B cell (primary cell): Measurements from ENCODE around the gene RERE. TPM values are rescaled to one million over a fixed set of nuclear protein-coding genes. Genes with fewer than 3 reads are reported as not detected.

ENCODE experiments used
- ATAC-seq: fragments of 200-7000 bp; cut with Tn5 transposase; one replicate; pipeline ENCODE4 v1.10.0; 2021; ENCODE audit warnings: low read depth, mild to moderate bottlenecking, moderate number of reproducible peaks, moderate library complexity
- CTCF ChIA-PET: fragments of 350-600 bp; sonication (Branson Sonifier 250); formaldehyde crosslinking; loops from one replicate; lab custom pipeline; 2021; ENCODE audit warnings: antibody characterized with exemption, inconsistent platforms; lab: Charles Lee
- POLR2A ChIA-PET: fragments of 350-600 bp; sonication (Branson Sonifier 250); formaldehyde crosslinking; loops from one replicate; lab custom pipeline; 2021; ENCODE audit warnings: antibody characterized with exemption; lab: Charles Lee
- DNase-seq: peaks from one replicate; pipeline ENCODE4 v3.0.0; 2013
- H2AFZ ChIP-seq: 2 replicates; pipeline ENCODE4 v1.6.1; 2012; ENCODE audit warnings: mild to moderate bottlenecking, low read depth, low read length; ENCODE audit not compliant: insufficient read depth, poor library complexity, severe bottlenecking
- H3K27ac ChIP-seq, 2 donors: 1 replicate in 1 of 2; 2 replicates in 1 of 2; pipeline ENCODE4 v1.5.1; 2012 to 2013; ENCODE audit warnings: low read length in 2 of 2, mild to moderate bottlenecking in 2 of 2, moderate library complexity in 1 of 2
- H3K27me3 ChIP-seq, 4 experiments: fragments of 200-600 bp in 1 of 4; sonication (generic) in 1 of 4; replicated peaks in 1 of 4; 1 replicate in 2 of 4; 2 replicates in 2 of 4; pipeline versions ENCODE4 v1.6.1 to v1.7.0; 2013 to 2016; ENCODE audit warnings: low read length in 3 of 4, mild to moderate bottlenecking in 2 of 4, mixed read lengths in 1 of 4, moderate library complexity in 1 of 4; ENCODE audit not compliant: insufficient read depth in 4 of 4, control insufficient read depth in 3 of 4; ENCODE audit errors: control extremely low read depth in 1 of 4
- H3K36me3 ChIP-seq, 2 experiments: replicated peaks in 1 of 2; 1 replicate in 1 of 2; 2 replicates in 1 of 2; pipeline versions ENCODE4 v1.6.1 to v1.7.1; 2013; ENCODE audit warnings: low read length in 1 of 2; ENCODE audit not compliant: insufficient read depth in 2 of 2, control insufficient read depth in 1 of 2; ENCODE audit errors: control extremely low read depth in 1 of 2, extremely low read depth in 1 of 2
- H3K4me1 ChIP-seq, 2 donors: fragments of 200-600 bp in 1 of 2; sonication (generic) in 1 of 2; 1 replicate in 1 of 2; 2 replicates in 1 of 2; pipeline versions ENCODE4 v1.5.1 to v1.6.1; 2013 to 2017; ENCODE audit warnings: low read length in 2 of 2; ENCODE audit not compliant: control insufficient read depth in 2 of 2, insufficient read depth in 2 of 2
- H3K4me2 ChIP-seq: replicated peaks from 2 replicates; pipeline ENCODE3; 2012; ENCODE audit warnings: mild to moderate bottlenecking, low read depth, low read length; ENCODE audit not compliant: poor library complexity, severe bottlenecking
- H3K4me3 ChIP-seq, 5 experiments: fragments of 200-600 bp in 1 of 5; sonication (generic) in 1 of 5; 1 replicate in 3 of 5; 2 replicates in 2 of 5; pipeline versions ENCODE4 v1.5.1 to v1.7.0; 2011 to 2016; ENCODE audit warnings: low read length in 4 of 5, mild to moderate bottlenecking in 4 of 5, low read depth in 2 of 5, control low read depth in 1 of 5, moderate library complexity in 1 of 5; ENCODE audit not compliant: insufficient read depth in 1 of 5; ENCODE audit errors: control extremely low read depth in 1 of 5, extremely low read depth in 1 of 5
- H3K79me2 ChIP-seq: fragments of 200-600 bp; sonication (generic); one replicate; pipeline ENCODE4 v1.6.0; 2016; ENCODE audit warnings: low read length; ENCODE audit not compliant: control insufficient read depth, insufficient read depth
- H3K9ac ChIP-seq: fragments of 200-600 bp; sonication (generic); 2 replicates; pipeline ENCODE4 v1.6.1; 2017; ENCODE audit warnings: mild to moderate bottlenecking, low read length, moderate library complexity
- H3K9me3 ChIP-seq, 3 donors: one replicate each; pipeline versions ENCODE4 v1.6.1 to v1.7.1; 2013; ENCODE audit warnings: low read length in 2 of 3; ENCODE audit not compliant: control insufficient read depth in 2 of 3, insufficient read depth in 1 of 3; ENCODE audit errors: control extremely low read depth in 1 of 3
- H4K20me1 ChIP-seq: 2 replicates; pipeline ENCODE4 v1.6.0; 2012; ENCODE audit warnings: mild to moderate bottlenecking, low read length; ENCODE audit not compliant: insufficient read depth, control insufficient read depth, poor library complexity, severe bottlenecking
- H3K27ac Mint-ChIP-seq: one replicate; pipeline ENCODE4 v1.8.0; 2021; ENCODE audit warnings: mixed read lengths
- H3K27me3 Mint-ChIP-seq: one replicate; pipeline ENCODE4 v1.8.0; 2021; ENCODE audit warnings: mixed read lengths
- H3K4me1 Mint-ChIP-seq: one replicate; pipeline ENCODE4 v1.8.0; 2021; ENCODE audit warnings: mixed read lengths
- H3K4me3 Mint-ChIP-seq: one replicate; pipeline ENCODE4 v1.8.0; 2021; ENCODE audit warnings: mixed read lengths
- H3K9me3 Mint-ChIP-seq: one replicate; pipeline ENCODE4 v1.8.0; 2022; ENCODE audit warnings: mixed read lengths; ENCODE audit not compliant: insufficient read depth
- EZH2 ChIP-seq: IDR thresholded peaks from 2 replicates; pipeline ENCODE4 v1.6.1; 2012; ENCODE audit warnings: borderline replicate concordance, low read depth, mild to moderate bottlenecking, moderate library complexity, low read length; ENCODE audit not compliant: insufficient read depth, poor library complexity, severe bottlenecking
- WGBS: methylation state at CpG from one replicate; pipeline ENCODE4 v1.1.5; 2013; ENCODE audit warnings: missing lambda C conversion rate; ENCODE audit not compliant: insufficient coverage; 5-methylcytosine and 5-hydroxymethylcytosine counted together
- intact Hi-C: fragments of 100-400 bp; cut with micrococcal nuclease; formaldehyde crosslinking; loops from one replicate; pipeline ENCODE4 v1.10.0; 2022
- polyA plus RNA-seq: library from polyadenylated mRNA; depleted of rRNA; stranded (reverse); fragments of >200 nt; gene quantifications from 2 replicates; pipeline ENCODE4 v1.2.3, GENCODE V29; 2012
- total RNA-seq, 2 donors: library from RNA; stranded (reverse); fragments of 120-200 nt in 1 of 2; gene quantifications; 1 replicate in 1 of 2; 2 replicates in 1 of 2; pipeline versions ENCODE4 v1.2.3 to v1.2.4, GENCODE V29; 2013 to 2022
- TF ChIP-seq, protein P1 (sequence below): fragments of 200-600 bp; IDR thresholded peaks from one replicate; pipeline ENCODE4 v1.8.0; 2022; ENCODE audit warnings: antibody characterized with exemption, mild to moderate bottlenecking

Gene RERE
- total and polyA plus RNA-seq, 2 donors (not counting 1 experiment from before 2014, with no cell fraction given): 27.3 to 132 TPM

- H3K4me2 ChIP-seq: no peak overlapping the region
- H3K4me3 Mint-ChIP-seq: no peak overlapping the region
- POLR2A ChIA-PET: no interaction called here
- no peak overlapping the region for H3K4me3 ChIP-seq
- no peaks in the 10 kb centered on the region for H4K20me1 ChIP-seq
- H3K27me3 ChIP-seq: no peaks in the 10 kb centered on the region
- H2AFZ ChIP-seq: no peak overlapping the region
- no peaks in the 10 kb centered on the region for H3K27me3 Mint-ChIP-seq
- ATAC-seq (no peak), DNase-seq (no peak)
- no peaks in the 10 kb centered on the region for H3K9me3 Mint-ChIP-seq
- H3K4me1 Mint-ChIP-seq: peaks cover 49% of the 10 kb centered on the region
- CTCF ChIA-PET: interaction anchor here (1.2 kb wide), 1 partner anchor 18 kb away, joined by 3 read pairs; no protein-coding TSS in a partner anchor
- H3K4me1 ChIP-seq: peaks cover 26 to 31% of the 10 kb centered on the region in 2 donors
- no CpG with 5 or more reads among the region's 2 CpGs for WGBS
- H3K79me2 ChIP-seq: peaks cover 91% of the 10 kb centered on the region
- H3K9me3 ChIP-seq: no peaks in the 10 kb centered on the region
- no peak overlapping the region for H3K9ac ChIP-seq
- H3K36me3 ChIP-seq: peaks cover 0 to 2% of the 10 kb centered on the region in 2 experiments
- TF ChIP-seq, protein P1, sequence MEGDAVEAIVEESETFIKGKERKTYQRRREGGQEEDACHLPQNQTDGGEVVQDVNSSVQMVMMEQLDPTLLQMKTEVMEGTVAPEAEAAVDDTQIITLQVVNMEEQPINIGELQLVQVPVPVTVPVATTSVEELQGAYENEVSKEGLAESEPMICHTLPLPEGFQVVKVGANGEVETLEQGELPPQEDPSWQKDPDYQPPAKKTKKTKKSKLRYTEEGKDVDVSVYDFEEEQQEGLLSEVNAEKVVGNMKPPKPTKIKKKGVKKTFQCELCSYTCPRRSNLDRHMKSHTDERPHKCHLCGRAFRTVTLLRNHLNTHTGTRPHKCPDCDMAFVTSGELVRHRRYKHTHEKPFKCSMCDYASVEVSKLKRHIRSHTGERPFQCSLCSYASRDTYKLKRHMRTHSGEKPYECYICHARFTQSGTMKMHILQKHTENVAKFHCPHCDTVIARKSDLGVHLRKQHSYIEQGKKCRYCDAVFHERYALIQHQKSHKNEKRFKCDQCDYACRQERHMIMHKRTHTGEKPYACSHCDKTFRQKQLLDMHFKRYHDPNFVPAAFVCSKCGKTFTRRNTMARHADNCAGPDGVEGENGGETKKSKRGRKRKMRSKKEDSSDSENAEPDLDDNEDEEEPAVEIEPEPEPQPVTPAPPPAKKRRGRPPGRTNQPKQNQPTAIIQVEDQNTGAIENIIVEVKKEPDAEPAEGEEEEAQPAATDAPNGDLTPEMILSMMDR: no peak
- no peak for TF ChIP-seq EZH2
- peak overlapping the region in 1 of 2 donors; percentile 39 for H3K27ac ChIP-seq
- H3K27ac Mint-ChIP-seq: no peak overlapping the region
- intact Hi-C loops: loop anchor here (2.0 kb wide), 1 partner anchor 19 kb away; no protein-coding TSS in a partner anchor
Measured at GRCh38 chr1:8642114-8642513, 175.3 kb downstream of the RERE start.

GRCh38 chr1:8641377-8641997 is 176.0 kb downstream of the RERE start:
- ChIA-PET CTCF (interaction anchor here (1.2 kb wide), 1 partner anchor 19 kb away, joined by 3 read pairs; no protein-coding TSS in a partner anchor), POLR2A (no interaction called here)
- Histone ChIP-seq H3K27ac (no peak overlapping the region), H3K9me3 (no peaks in the 10 kb centered on the region), H3K9ac (no peak overlapping the region), H2AFZ (no peak overlapping the region), H3K79me2 (peaks cover 90% of the 10 kb centered on the region), H4K20me1 (no peaks in the 10 kb centered on the region), H3K4me3 (no peak overlapping the region), H3K36me3 (peaks cover 0 to 2% of the 10 kb centered on the region in 2 experiments), H3K27me3 (no peaks in the 10 kb centered on the region), H3K4me2 (no peak overlapping the region), H3K4me1 (peaks cover 26 to 29% of the 10 kb centered on the region in 2 donors)
- Mint-ChIP-seq H3K4me1 (peaks cover 43% of the 10 kb centered on the region), H3K4me3 (no peak overlapping the region), H3K27me3 (no peaks in the 10 kb centered on the region), H3K27ac (peak overlapping the region; percentile 37), H3K9me3 (no peaks in the 10 kb centered on the region)
- ATAC-seq (no peak), DNase-seq (no peak)
- intact Hi-C loops: no loop called here
- 89% methylated on average over 1 of the region's 3 CpGs for WGBS
- no peak for TF ChIP-seq EZH2
- TF ChIP-seq, protein P1: no peak
